CD4-positive, alpha-beta T cell treated with Interleukin-17A for 4 hours (primary cell): Measurements from ENCODE around the gene SMYD3.
"Not testable (repeated sequence)": the region's sequence is repeated elsewhere in the genome, so short reads cannot be mapped to it uniquely, and the experiment has no call there.

Source experiments
- DNase-seq: peaks from one replicate; pipeline ENCODE4 v3.0.0-alpha.2; 2020; ENCODE audit warnings: mixed read lengths

The SMYD3 gene

DNA sequence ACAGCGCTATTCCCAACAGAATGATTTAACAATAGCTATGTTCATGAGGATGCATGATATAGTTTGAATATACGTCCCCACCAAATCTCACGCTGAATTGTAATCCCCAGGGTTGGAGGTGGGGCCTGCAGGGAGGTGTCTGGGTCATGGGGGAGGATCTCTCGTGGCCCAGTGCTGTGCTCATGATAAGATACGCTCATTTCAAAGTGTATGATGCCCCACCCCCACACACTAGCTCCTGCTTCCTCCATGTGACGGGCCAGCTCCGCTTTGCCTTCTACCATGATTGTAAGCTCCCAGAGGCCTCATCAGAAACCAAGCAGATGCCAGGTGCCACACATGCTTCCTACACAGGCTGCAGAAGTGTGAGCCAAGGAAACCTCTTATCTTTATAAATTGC lies 93.6 kb downstream of the SMYD3 start:
- no peak for DNase-seq

DNA sequence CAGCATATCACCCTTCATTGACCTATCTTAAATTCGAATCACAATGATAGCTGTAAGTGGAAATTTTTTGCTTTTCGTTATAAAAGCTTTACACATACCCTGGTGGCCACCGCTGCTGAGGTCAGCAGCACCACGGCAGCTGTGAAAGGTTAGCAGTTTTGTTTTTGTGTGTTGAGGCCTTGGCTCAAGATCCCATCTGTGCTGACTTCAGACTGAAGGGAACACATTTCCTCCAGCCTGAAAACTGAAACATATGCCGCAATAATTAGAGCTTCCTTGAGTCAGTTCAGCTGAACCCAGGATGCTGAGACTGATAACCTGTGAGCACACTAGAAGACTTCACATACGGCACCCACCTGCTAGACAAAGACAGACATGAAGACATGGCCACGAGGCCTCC lies 103.0 kb downstream of the SMYD3 start:
- DNase-seq = no peak

DNA sequence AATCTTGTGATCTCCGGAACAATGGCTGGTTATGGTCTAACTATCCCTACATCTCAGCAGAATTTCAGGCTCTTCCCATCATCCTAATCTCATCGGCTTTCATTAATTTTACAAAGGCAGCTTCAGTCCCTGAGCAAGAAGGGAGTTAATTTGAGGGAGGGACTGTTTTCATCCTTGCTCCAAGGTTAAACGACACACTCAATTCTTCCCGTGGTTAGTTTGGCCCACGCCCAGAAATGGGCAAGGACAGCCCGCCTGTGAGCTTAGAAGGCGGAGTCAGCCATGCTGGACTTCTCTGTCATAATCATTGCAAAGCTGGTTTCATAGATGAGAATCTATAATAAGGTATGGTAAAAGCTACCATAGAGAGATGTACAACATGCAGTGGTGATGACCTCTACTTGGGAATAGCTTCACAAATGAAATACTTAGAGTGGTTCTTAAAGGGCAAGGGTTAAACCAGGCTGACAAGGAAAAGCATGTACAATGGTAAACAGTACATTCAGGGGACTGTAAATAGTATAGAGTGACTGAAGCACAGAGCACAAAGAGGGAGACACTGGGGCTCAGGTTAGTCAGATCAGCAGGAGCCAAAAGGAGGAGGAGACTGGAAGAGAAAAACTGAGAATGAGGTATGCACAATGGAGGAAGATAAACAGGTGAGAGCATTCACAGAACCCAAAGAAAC lies 108.8 kb downstream of the SMYD3 start:
- DNase-seq = no peak

DNA sequence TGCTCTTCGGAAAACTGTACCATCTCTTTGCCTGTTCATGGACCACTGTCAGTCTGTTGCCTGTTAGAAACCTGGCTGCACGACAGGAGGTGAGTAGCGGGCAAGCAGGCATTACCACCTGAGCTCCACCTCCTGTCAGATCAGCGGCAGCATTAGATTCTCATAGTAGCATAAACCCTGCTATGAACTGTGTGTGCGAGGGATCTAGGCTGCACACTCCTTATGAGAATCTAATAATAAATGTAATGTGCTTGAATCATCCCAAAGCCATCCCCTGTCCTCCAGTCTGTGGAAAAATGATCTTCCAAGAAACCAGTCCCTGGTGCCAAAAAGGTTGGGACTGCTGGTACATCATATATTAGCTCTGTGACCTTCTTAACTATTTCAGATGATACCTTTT lies 110.0 kb downstream of the SMYD3 start:
- no peak for DNase-seq

DNA sequence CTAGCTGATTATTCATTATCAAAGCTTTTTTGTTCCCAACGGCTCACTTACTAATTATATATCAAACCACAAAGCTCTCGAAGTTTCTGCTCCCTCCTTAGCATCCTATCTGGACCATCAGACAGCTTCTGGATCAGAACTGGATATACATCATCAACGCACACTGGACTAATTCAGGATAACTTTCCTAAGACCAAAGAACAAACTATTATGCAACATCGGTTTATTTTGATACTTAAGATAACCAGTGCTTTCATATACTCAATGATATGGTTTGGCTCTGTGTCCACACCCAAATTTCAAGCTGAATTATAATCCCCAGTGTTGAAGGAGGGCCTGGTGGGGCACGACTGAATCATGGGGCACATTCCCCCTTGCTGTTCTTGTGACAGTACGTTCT lies 110.8 kb downstream of the SMYD3 start:
- no peak for DNase-seq

DNA sequence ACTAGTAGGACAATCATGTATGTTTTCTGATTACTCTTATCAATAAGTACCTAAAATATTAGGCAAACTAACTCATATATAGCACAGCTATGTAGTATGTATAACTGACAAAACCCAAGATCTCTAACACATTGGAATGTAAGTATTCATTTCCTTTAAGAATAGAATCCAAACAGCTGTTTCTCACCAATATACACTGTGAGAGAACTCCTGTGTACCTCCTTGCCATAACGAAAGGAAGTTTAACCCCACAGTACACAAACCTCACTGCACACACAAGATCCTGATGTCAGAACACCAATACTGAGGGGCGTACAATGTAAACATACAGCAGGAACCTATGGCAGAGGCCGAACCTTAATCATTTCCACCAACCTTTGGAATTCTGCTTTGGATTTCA lies 113.0 kb downstream of the SMYD3 start:
- DNase-seq = no peak

DNA sequence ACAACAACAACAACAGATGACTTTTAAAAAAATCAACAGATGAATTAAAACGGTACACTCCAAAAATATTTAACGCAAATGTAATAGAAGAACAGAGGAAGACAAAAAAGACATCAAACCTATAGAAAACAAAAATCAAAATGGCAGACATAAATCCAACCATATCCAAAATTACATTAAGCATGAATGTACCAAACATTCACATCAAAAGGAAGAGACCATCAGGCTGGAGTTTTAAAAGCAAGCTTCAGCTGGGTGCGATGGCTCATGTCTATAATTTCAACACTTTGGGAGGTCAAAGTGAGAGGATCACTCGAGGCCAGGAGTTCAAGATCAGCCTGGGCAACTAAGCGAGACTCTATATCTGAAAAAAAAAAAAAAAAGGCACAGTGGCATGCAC lies 116.2 kb downstream of the SMYD3 start:
- DNase-seq = no peak

DNA sequence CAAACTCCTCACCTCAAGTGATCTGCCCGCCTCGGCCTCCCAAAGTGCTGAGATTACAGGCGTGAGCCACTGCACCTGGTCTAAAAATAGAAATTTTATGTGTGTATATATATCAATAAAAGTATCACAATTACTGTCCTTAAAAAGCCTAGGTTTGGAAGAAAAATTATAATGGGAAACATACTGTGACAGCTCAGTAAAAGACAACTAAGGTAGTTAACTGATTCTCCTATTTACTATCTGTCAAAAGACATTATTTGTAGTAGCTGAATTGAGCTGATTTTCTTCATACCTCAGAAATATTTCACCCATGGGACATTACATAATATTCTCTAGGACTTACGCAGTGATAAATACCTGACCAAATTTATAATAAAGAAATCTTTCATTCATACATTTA lies 122.5 kb downstream of the SMYD3 start:
- DNase-seq = no peak

DNA sequence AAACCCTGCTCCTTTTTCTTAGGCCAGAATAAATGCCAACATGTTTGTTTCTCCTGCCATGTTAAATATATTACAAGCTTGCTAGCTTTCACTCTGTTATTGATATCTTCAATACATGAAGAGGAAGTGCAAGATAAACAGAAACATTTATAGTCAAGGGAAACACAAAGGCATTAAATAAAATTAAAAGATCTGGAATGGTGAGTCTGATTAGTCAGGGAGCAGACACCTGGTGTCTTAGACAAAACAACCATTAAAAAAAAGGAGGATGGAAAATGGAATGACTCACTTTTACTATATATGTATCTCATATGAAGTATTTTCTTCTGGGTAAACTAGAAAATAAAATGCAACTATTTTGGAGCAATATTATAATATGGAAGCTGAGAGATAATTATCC lies 123.3 kb downstream of the SMYD3 start:
- no peak for DNase-seq

DNA sequence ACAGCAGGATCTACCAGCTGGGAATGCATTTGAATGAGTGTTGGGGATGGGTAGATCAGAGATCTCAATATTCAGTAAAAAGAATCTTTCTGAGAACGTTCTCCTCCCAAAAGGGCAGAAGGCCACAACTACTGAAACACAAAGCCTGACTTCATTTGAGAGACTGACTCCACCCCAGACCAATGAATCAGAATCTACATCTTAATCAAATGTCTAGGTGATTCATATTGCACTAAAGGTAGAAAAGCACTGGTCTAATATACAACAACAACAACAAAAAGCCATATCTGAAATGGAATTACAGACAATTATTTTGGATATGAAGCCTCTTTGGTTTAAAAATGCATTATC lies 123.9 kb downstream of the SMYD3 start:
- DNase-seq = no peak

DNA sequence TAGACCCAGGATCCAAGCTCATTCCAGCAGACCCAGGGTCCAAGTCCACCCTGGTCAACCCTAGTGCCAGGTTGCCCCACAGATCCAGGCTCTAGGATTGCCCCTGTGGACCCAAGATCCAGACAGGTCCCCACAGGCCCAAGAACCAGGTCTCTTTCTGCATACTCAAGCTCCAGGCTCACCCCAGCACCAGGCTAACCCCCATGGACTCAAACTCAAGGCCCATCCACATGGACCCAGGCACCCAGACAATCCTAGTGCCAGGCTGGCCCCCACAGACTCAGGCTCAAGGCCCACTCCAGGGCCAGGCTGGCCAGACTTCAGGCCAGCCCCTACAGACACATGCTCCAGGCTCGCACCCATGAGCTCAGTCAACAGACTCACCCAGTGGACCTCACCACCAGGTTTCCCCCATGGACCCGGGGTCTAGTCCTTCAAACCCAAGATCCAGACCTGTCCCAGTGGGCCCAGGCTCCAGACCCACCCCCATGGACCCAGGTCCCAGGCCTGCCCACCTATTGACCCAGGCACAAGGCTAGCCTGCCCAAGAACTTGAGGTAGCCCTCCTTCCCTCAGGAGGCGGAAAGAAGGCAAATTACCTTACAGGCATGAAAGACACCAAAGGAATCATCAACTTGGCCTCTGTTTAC lies 124.4 kb downstream of the SMYD3 start:
- DNase-seq = no peak

DNA sequence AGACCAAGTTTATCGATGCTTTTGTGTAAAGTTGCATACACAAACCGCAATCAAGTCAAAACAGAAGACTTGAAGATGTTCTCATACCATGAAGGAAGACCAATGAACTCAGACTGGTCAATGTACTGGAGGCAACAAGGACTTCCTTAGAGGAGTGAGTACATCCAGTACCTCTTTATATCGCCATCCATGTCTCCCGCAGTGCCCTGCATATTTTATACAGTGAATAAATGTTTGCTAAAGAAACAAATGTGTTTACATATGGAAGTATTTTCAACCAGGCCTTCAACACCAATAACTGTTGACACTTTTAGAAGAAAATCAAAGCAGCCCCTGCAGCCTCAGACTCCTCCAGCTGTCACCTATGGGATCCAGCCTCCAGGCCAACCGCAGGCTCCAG lies 125.6 kb downstream of the SMYD3 start:
- DNase-seq = no peak

DNA sequence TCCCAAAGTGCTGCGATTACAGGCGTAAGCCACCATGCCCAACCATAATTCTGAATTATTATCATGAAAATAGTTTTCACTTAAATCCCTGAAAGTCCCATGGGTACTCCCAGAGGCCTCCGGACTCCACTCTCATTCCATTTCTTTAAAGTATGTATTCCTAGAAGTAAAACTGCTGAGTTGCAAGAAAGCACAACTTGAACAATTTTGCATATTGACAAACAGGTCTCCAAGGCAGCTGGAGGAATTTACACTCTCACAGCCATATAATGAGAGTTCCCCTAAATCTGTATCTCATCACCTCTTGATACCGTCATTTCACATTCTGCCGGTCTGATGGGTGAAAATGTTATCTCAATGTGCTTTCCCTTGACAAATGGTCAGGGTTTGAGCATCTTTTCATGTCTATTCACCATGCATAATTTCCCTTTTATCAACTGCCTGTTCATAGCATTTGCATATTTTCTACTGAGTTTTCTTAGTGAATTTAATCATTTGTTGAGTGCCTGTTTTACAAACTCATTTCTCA lies 129.4 kb downstream of the SMYD3 start:
- DNase-seq = no peak

DNA sequence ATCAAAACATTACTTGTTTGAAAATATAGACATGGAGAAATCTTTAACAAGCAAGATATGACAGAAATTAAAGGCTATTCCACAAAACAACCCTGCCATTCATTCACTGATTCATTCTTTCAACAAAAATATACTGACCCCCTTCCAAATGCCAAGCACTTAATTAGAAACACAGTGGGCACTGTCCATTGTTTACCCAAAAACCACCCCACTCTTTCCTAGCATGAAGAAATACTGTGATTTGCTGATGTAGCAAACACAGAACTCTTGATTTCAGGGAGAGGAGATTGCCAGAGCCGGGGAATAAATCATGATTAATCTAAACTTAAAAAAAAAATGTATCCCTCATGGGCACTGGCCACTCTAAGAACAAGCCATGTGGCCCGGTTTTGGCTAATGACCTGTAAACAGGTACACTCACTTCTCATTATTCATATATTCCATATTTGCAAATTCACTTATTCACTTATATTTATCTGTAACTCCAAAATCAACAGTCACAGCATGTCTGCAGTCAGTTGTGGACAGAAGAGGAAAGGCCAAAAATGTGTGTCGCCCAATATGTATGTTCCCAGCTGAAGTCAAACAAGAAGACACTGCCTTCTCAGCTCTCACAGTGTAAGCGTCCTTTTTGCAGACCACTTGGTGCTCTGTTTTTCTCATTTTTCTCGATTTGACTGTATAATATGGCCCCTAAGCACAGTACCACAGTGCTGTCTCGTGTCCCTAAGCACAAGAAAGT lies 133.1 kb downstream of the SMYD3 start:
- DNase-seq = no peak

DNA sequence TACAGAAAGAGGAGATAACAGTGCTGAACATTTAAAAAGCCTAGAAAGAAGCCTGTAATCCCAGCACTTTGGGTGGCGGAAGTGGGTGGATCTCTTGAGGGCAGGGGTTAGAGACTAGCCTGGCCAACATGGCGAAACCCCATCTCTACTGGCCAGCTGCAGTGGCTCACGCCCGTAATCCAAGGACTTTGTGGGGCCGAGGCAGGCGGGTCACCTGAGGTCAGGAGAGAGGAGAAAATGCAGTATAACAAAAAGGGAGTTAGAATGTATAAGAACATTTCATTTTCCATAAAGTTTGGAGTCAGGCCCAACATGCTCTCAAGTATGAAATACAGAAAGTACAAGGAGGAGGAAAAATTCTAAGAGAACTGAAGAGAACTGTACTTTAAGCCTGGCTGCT lies 134.5 kb downstream of the SMYD3 start:
- no peak for DNase-seq

DNA sequence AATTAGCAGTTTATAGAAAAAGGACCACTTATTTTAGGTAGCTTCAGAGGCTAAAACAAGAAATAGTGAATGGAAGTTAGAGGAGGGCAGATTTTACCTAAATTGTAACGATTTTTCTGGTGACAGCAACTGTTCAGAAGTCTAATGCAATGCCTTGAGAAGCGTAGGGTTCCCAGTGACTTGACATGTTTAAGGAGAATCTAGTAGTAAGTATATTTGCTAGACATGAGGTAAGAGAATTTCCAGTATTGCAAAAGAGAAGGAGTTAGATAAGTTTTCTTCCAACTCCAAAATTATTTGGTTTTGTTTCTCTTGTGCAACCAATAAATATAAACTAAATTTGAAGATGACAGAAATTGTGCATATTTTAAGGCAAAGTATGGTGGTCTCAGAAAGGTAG lies 140.0 kb downstream of the SMYD3 start:
- no peak for DNase-seq

DNA sequence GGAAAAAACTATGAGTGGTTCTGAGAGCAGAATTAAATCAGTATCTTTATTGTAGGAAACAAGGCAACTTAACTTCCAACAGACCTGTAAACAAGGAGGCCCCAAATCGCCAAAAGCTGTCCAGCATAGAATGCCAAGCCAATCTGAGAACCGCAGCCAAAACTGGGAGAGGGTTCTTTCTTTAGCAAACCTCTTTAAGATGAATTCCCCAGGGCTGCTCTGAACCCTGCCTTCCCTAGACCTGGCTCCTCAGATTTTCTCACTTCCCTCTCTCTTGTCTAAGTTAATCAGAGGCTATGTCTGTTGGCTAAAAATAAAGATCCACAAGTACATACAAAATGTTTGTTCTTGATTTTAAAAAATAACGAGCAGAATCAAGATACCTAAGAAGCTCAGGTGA lies 141.4 kb downstream of the SMYD3 start:
- no peak for DNase-seq

DNA sequence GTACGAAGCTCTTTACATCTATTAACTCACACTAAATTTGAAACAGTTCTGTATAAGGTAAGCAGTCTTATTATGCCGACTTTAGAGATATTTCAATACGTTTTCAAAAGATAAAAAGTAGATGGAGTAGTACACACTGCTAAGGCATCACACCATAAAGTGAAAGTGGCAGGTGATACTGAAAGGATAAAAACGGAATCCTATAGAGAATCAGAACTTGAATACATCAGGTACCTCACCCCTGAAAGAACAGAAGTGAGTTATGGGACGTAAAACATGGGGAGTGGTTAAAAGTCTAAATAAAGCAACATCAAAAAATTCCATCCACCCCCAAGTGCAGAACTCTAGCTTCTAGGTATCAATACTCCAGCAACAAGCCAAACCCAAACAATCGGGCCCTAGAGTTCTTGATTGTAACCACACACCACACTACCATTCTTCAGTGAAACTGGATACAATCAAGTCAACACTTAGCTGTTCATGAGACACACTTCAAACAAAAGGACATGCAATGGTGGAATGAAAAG lies 142.6 kb downstream of the SMYD3 start:
- DNase-seq = no peak

DNA sequence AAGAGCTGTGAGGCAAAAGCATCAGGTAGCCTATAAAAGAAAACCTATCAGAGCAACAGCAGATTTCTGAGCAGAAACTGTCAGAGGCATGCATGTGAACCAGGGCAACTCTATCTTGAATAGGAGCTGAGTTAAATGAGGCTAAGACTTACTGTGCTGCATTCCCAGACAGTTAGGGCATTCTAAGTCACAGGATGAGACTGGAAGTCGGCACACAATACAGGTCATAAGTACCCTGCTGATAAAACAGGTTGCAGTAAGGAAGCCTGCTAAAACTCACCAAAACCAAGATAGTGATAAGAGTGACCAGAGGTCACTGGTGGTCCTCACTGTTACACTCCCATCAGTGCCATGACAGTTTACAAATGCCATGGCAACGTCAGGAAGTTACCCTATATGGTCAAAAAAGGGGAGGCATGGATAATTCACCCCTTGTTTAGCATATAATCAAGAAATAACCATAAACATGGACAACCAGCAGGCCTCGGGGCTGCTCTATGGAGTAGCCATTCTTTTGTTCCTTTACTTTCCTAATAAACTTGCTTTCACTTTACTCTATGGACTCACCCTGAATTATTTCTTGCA lies 150.0 kb downstream of the SMYD3 start:
- DNase-seq = not testable (repeated sequence)

DNA sequence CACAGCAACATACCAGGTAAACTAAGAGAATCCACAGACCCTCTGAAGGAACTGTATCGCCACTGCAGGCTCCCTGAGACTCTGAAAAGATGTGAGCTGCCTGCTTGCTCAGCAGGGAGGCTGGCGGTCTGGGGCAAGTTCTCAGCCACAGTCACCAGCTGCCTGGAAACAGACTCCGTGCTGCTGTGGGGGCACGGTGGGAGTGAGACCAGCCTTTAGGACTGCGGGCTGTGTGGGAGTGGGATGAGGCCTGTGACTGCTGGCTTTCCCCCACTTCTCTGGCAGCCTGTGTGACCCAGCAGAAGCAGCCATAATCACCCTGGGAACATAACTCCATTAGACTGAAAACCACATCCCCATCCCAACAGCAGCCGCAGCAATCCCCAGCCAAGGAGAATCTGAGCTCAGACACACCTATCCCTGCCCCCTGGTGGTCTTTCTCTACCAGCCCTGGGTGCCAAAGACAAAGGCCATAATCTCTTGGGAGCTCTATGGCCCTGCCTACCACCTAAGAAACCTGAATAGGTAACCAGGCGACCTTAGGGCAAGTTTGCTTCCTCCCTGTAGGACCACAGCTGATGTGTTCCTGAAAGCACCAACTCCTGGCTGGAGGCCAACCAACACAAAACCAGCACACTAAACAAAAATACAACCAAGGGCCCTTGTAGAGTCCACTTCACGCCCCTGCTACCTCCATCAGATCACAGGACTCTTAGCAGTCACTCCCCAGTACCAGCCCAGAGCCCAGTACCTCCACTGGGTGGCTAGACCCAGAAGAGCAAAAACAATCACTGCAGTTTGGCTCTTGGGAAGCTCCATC lies 151.5 kb downstream of the SMYD3 start:
- DNase-seq = no peak

DNA sequence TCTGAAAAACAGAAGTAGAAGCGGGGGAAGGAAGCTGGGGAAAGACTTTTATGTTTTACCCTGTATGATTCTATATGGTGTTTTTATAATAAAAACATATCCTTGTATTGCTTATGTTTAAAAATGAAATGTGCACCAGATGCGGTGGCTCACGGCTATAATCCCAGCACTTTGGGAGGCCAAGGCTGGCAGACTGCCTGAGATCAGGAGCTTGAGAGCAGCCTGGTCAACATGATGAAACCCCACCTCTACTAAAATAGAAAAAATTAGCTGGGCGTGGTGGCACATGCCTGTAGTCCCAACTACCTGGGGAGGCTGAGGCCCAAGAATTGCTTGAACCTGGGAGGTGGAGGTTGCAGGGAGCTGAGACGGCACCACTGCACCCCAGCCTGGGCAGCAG lies 155.4 kb downstream of the SMYD3 start:
- DNase-seq = no peak

DNA sequence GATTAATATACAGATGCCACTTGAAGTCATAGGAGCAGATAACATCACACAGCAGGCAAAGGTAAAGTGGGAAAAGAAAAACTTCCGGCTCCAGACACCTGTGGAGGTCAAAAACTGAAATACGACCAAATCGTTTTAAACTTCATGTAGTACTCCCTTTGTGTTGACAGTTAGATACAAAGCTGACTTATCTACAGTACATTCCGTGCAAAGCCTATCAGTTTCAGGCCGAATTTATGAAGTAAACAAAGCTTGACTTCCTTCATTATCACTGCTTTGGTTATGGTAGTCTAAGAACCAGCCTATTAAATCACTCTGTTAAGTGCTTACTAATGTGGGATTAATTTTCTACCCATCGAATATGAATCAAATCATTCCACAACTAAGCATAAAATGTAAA lies 156.3 kb downstream of the SMYD3 start:
- no peak for DNase-seq

DNA sequence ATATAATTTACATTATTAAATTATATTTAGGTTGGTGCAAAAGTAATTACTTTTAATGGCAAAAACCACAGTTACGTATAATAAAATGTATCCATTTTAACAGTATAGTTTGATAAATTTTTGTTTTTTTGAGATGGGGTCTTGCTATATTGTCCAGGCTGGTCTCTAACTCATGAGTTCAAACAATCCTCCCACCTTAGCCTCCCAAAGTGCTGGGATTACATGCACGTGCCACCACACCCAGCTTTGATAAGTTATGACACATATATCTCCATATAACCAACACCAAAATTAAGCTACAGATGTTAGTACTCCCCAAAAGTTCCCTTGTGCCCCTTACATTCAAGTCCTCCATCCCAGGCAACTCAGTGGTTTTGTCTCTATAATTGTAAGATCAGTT lies 163.1 kb downstream of the SMYD3 start:
- DNase-seq = no peak
